ENCODE data around the gene CLMN.

CLMN gene

GRCh38 chr14:95341564-95341963 is 21.9 kb upstream of the CLMN start:
- no peak for DNase-seq

DNA sequence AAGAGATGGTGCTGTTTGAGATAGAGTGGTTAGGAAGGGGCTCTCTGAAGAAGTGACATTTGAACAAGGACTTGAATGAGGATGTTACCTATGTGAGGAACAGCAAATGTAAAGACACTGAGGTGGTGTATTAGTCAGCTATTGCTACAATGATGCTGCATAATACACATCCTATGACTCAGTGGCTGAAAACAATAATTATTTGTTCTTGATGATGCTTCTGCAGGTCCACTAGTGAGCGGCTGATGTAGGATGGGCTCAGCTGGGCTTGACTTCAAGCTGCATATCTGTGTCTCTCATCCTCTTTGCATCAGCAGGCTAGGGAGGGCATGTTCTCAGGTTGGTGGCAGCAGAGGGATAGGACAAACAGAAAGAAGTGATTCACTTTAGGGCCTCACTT is 21.4 kb upstream of the CLMN start:
- DNase-seq, result no peak

GRCh38 chr14:95340201-95340697 is 20.5 kb upstream of the CLMN start:
- DNase-seq, result no peak

GRCh38 chr14:95339301-95339865 is 19.7 kb upstream of the CLMN start:
- no peak for DNase-seq

DNA sequence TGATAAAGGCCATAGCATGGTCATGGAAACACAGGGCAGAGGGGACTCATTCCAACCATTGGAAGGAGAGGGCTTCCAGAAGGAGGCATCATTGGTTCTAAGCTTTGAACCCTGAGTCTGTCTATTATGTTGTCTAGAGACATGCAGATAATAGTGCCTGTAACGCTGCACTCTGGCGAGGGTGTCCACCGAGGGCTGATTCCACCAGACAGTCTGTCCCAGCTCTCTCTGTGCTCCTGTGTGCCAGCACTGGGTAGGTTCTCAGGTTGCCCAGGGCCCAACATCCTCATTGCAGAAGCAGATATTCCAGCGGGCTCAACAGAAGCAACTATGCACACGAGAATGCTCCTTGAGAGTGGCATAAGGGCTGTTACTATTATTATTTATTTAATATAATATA is 18.7 kb upstream of the CLMN start:
- no peak for DNase-seq

- no peak for DNase-seq
These were observed 17.4 kb upstream of the CLMN start for GRCh38 chr14:95337041-95337595.

DNA sequence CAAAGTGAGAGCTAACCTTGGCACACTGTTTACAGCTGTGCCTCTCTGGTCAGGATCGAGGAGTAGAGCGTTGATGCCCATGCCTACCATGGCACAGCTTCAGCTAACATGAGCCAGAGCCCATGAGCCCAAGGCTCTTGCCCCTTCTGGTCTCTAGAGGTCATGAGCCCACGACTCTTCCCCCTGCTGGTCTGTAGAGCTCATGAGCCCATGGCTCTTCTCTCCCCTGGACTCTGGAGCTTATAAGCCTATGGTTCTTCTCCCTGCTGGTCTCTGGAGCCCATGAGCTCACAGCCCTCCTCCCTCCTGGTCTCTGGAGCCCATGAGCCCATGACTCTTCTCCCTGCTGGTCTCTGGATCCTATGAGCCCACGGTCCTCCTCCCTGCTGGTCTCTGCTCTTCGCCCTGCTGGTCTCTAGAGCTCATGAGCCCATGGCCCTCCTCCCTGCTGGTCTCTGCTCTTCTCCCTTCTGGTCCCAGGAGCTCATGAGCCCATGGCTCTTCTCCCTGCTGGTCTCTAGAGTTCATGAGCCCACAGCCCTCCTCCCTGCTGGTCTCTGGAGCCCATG is 16.6 kb upstream of the CLMN start:
- no peak for DNase-seq

- no peak for DNase-seq
These were observed 15.4 kb upstream of the CLMN start for GRCh38 chr14:95335071-95335470.

DNA sequence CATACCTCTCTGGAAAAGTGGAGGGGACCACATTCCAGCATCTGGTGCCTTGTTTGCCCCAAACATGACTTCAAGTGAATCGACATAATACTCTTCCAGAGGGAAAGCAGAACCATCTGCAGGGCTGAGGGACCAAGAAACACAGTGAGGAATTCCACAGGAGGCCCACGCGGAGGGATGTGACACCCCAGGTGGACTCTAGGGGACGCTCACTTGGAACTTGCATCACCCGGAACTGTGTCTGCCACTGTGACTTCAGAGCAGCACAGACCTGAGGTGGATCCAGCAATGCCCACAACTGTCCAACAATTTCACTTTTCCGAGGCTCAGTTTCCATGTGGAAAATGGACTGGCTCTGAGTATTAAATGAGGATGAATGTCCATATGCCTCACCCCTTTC is 14.3 kb upstream of the CLMN start:
- no peak for DNase-seq

GRCh38 chr14:95332641-95333040 is 12.9 kb upstream of the CLMN start:
- no peak for DNase-seq

DNA sequence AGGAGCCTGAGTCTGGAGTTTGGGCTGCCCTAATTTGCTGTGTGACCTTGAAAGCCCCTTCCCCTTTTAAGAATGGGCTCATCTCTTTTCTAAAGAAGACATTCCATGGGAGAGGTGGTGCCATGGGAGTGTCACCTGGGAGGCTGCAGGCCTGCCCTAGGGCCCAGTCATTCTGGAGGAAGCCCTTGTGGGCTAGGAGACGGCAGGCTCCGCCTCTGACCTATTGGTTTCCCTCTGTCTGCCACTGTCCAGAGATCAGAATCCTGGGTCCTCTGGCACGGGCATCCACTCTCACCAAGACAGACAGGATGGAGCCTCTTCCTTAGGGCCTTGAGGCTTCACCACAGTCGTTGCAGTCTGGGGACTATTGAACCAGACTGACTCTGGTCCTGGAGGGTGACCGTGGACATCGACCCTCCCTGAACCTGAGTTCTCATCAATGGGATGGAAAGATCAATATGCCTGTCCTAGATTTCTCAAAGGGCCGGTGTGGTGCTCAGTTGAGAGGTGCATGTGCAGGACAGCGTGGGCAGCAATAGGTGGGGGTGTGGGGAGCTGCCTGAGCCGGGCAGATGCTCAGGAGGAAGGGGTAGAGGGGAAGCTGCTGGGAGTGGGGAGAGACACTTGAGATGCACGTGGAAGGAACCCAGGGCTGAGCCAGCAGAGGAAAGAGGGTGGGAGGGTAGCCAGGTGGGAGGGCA is 12.2 kb upstream of the CLMN start:
- no peak for DNase-seq

DNA sequence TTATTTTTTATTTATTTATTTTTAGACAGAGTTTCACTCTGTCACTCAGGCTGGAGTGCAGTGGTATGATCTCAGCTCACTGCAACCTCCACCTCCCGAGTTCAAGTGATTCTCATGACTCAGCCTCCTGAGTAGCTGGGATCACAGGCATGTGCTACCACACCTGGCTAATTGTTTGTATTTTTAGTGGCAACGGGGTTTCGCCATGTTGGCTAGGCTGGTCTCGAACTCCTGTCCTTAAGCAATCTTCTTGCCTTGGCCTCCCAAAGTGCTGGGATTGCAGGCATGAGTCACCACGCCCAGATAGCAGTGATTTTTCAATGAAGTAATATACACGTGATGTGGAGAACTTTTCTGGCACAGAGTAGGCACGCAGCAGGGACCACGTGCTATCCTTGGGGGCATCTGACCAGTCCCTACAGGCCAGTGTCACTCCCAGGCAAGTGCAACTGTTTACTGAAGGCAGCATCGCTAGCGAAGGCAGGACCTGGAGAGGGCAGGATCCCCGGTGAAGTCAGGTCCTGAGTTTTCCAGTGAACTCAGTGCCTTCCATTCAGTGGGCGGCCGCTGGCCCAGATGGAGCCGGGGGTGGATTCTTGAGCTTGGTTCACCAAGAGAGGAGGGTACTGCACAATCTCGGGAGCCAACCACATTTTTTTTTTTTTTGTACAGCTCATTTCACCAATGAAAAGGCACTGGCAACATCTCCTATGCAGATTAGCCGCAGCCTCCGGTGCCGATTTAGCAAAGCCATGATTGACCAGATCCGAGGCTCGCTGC is 11.1 kb upstream of the CLMN start:
- no peak for DNase-seq

DNA sequence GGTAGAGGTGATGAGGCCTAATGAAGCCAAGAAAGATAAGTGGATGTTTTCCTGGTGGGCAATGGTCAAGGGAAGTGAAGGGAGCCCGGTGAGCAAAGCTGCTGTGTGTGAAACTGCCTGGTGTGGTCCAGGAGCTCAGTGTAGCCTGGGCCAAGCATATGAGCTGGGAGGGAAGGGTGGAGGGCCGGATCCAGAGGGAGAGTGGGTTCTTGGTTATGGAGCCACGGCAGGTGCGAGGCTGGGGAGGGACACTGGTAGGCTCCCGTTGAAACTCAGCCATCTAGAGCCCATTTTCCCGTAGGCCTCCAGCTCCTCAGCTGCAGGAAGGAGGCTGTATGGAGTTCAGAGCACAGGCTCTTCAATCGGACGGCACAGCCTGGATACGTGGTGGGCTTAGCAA is 10.2 kb upstream of the CLMN start:
- no peak for DNase-seq

GRCh38 chr14:95328729-95329503 is 9.2 kb upstream of the CLMN start:
- DNase-seq, result no peak

- no peak for DNase-seq
These were observed 8.1 kb upstream of the CLMN start for GRCh38 chr14:95327558-95328374.

DNA sequence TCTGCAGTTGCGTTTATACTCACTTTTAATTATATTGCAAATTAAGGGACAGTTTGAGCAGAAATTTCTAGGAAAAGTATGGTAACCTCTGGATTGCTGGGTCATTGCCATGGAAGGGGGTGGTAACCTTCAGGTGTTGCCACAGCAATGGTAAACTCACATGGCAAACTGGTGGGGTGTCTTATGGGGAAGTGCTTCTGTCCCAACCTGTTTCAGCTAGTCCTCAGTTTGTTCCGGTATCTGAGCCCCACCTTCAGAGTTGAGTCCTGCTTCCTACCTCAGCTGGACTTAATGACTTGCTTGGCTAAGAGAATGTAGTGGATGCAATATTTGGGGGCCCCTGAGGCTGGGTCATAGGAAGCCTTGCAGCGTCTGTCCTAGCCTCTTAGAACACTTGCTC is 7.3 kb upstream of the CLMN start:
- DNase-seq, result no peak

DNA sequence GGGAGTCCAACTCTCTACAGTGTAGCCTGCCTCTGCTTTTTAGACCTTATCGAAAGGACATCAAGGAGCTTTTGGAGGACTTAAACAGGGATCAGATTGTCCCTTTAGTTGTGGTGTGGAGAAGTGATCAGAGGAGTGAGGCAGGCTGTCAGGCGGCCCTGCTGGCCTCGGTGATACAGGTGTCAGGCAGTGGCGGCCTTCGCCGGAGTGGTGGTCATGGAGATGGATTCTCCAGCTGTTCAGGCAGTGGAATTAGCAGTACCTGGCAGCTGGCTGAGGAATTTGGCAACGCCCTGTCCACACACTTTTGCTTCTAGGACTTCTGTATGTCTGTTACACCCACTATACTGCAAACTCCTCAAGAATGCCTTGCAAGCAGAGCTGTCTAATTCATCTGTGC is 4.2 kb upstream of the CLMN start:
- DNase-seq, result no peak

- DNase-seq, result no peak
These were observed 3.7 kb upstream of the CLMN start for GRCh38 chr14:95323361-95323760.

DNA sequence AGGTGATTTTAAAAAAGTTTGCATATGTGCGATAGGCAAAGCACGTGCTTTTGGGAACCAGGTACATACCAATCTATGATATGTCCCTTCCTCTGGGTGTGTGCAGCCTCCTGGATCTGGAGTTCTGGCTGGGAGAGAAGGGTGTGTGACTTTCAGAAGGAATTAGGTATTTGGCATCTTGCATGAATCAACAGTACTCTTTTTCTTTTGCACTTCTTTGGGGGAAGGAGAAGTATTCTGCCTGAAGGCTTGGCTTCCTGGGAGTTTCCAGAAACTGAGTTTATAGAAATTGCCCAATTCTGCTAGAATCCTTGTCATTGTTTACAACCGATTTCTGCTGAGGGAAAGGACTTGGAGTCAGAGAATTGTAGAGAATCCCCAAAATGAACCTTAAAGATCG is 2.9 kb upstream of the CLMN start:
- no peak for DNase-seq

GRCh38 chr14:95321693-95322455 is 2.2 kb upstream of the CLMN start:
- no peak for DNase-seq

Measured in NCI-H1694 (cell line).